Gastroesophageal sphincter (tissue), 4 donors: Measurements from ENCODE around the gene ANKRD17. TPM values are rescaled to one million over a fixed set of nuclear protein-coding genes. Genes with fewer than 3 reads are reported as not detected.

Source experiments
- ATAC-seq: fragments of 150-250 bp; one replicate; pipeline ENCODE4 v1.9.1; 2016; ENCODE audit warnings: mild to moderate bottlenecking, moderate library complexity
- H3K27ac ChIP-seq, 4 donors: fragments of 200-600 bp; sonication (generic) in 3 of 4; 1 replicate in 3 of 4; 2 replicates in 1 of 4; pipeline ENCODE4 v1.5.1; 2016 to 2019
- H3K27me3 ChIP-seq: fragments of 200-600 bp; sonication (generic); one replicate; pipeline ENCODE4 v1.5.1; 2019
- H3K36me3 ChIP-seq, 2 donors: fragments of 200-600 bp; sonication (generic); one replicate each; pipeline ENCODE4 v1.5.1; 2019; ENCODE audit warnings: control low read depth in 1 of 2
- H3K4me1 ChIP-seq, 3 donors: fragments of 200-600 bp; sonication (generic); 1 replicate in 2 of 3; 2 replicates in 1 of 3; pipeline ENCODE4 v1.5.1; 2016 to 2019; ENCODE audit warnings: control low read depth in 2 of 3
- H3K4me3 ChIP-seq, 2 donors: fragments of 200-600 bp; sonication (generic); one replicate each; pipeline ENCODE4 v1.5.1; 2019; ENCODE audit warnings: mild to moderate bottlenecking in 1 of 2, moderate library complexity in 1 of 2
- H3K9me3 ChIP-seq, 3 donors: fragments of 200-600 bp; sonication (generic); one replicate each; pipeline ENCODE4 v1.5.1; 2017 to 2019; ENCODE audit warnings: control low read depth in 2 of 3
- CTCF ChIP-seq, 4 experiments: fragments of 200-600 bp in 2 of 4; fragments of 450-650 bp in 2 of 4; sonication (generic) in 1 of 4; IDR thresholded peaks; one replicate each; pipeline ENCODE4 v1.5.1; 2017 to 2019; ENCODE audit warnings: antibody characterized with exemption in 4 of 4, mild to moderate bottlenecking in 2 of 4, moderate library complexity in 2 of 4
- EP300 ChIP-seq: sonication (generic); formaldehyde crosslinking; IDR thresholded peaks from one replicate; pipeline ENCODE4 v1.6.1; 2017; ENCODE audit warnings: antibody characterized with exemption, mild to moderate bottlenecking
- POLR2A ChIP-seq, 2 donors: fragments of 450-650 bp; IDR thresholded peaks; one replicate each; pipeline ENCODE4 v1.6.1; 2017; ENCODE audit warnings: antibody characterized with exemption in 2 of 2, mild to moderate bottlenecking in 2 of 2, moderate library complexity in 1 of 2
- POLR2AphosphoS5 ChIP-seq: sonication (generic); formaldehyde crosslinking; IDR thresholded peaks from one replicate; pipeline ENCODE4 v1.6.1; 2017; ENCODE audit warnings: antibody characterized with exemption
- WGBS, 2 donors: methylation state at CpG; one replicate each; pipeline ENCODE4 v1.1.5; 2018; ENCODE audit warnings: low coverage in 1 of 2; 5-methylcytosine and 5-hydroxymethylcytosine counted together
- small RNA-seq, 4 donors: library from RNA; depleted of rRNA; stranded (forward); fragments of <200 nt; gene quantifications; one replicate each; pipeline ENCODE3, GENCODE V24; 2016
- total RNA-seq, 4 donors: library from RNA; depleted of rRNA; stranded (reverse); fragments of >200 nt; gene quantifications; one replicate each; pipeline ENCODE4 v1.1.0, GENCODE V29; 2016

The ANKRD17 gene
- total RNA-seq, 4 donors from 2014 or later = 46.8 to 68.5 (median 59.1) TPM

- Histone ChIP-seq H3K9me3 (peaks cover 0 to 25% (median 0%) of the 10 kb centered on the region in 3 donors), H3K27ac (no peak overlapping the region), H3K4me1 (no peaks in the 10 kb centered on the region), H3K36me3 (no peaks in the 10 kb centered on the region), H3K27me3 (no peaks in the 10 kb centered on the region), H3K4me3 (no peak overlapping the region)
- WGBS, 2 donors = 96 to 100% methylated on average over 1 to 4 of the region's 4 CpGs
- ATAC-seq = no peak
- TF ChIP-seq POLR2A (IDR thresholded peaks at IDR 0.05) (no peak), POLR2AphosphoS5 (no peak), CTCF (IDR thresholded peaks at IDR 0.05) (no peak), EP300 (no peak)
Observed at GRCh38 chr4:73037057-73037456, 221.5 kb downstream of the ANKRD17 start.

- Histone ChIP-seq H3K27me3 (no peaks in the 10 kb centered on the region), H3K36me3 (no peaks in the 10 kb centered on the region), H3K27ac (no peak overlapping the region), H3K4me3 (no peak overlapping the region), H3K9me3 (peaks cover 0 to 25% (median 0%) of the 10 kb centered on the region in 3 donors), H3K4me1 (no peaks in the 10 kb centered on the region)
- no peak for TF ChIP-seq POLR2AphosphoS5
- TF ChIP-seq EP300 = no peak
- no peak for ATAC-seq
- WGBS, 2 donors = 53 to 88% methylated on average over 1 of the region's 1 CpG
Observed at GRCh38 chr4:73036123-73036522, 222.5 kb downstream of the ANKRD17 start.

GRCh38 chr4:73034896-73035295 lies 223.7 kb downstream of the ANKRD17 start:
- H3K4me3 ChIP-seq = no peak overlapping the region
- H3K9me3 ChIP-seq = peaks cover 0 to 22% (median 0%) of the 10 kb centered on the region in 3 donors
- 82 to 84% methylated on average over 2 of the region's 2 CpGs for WGBS, 2 donors
- no peak overlapping the region for H3K27ac ChIP-seq
- no peaks in the 10 kb centered on the region for H3K27me3 ChIP-seq
- ATAC-seq = no peak
- TF ChIP-seq CTCF (IDR thresholded peaks at IDR 0.05) = no peak
- TF ChIP-seq EP300 = no peak
- no peak for TF ChIP-seq POLR2A (IDR thresholded peaks at IDR 0.05)
- TF ChIP-seq POLR2AphosphoS5 = no peak
- no peaks in the 10 kb centered on the region for H3K4me1 ChIP-seq
- H3K36me3 ChIP-seq = no peaks in the 10 kb centered on the region

GRCh38 chr4:73028621-73029020 lies 230.0 kb downstream of the ANKRD17 start:
- no peak for ATAC-seq
- WGBS, 2 donors = 64 to 67% methylated on average over 3 to 5 of the region's 5 CpGs
- no peak overlapping the region for H3K4me3 ChIP-seq

More at GRCh38 chr4:73028621-73029020, 230.0 kb downstream of the ANKRD17 start:
- no peak overlapping the region for H3K27ac ChIP-seq
- no peaks in the 10 kb centered on the region for H3K4me1 ChIP-seq
- peaks cover 0 to 9% (median 0%) of the 10 kb centered on the region in 3 donors for H3K9me3 ChIP-seq
- no peaks in the 10 kb centered on the region for H3K27me3 ChIP-seq
- H3K36me3 ChIP-seq = no peaks in the 10 kb centered on the region
- TF ChIP-seq POLR2A (IDR thresholded peaks at IDR 0.05) = no peak
- no peak for TF ChIP-seq POLR2AphosphoS5
- no peak for TF ChIP-seq CTCF (IDR thresholded peaks at IDR 0.05)
- TF ChIP-seq EP300 = no peak

Small RNA genes lying within 50 kb of the gene (small RNA-seq; reads per million reads assigned to genes)
- gene RF00334 = 0 reads per million in 4 donors
- 0 reads per million in 4 donors for gene RNU6ATAC5P

Other genes starting within 250 kb of the ANKRD17 start
- 10 to 100 TPM; 11.6 to 24.5 (median 19.4) TPM for gene COX18, start 189.1 kb downstream of the ANKRD17 start, total RNA-seq
- gene ALB, start 145.5 kb upstream of the ANKRD17 start, total RNA-seq = under 1 TPM in 3 of 4 donors, not detected in 1; 0.27 to 0.47 (median 0.40) TPM
- gene AFP, start 177.4 kb upstream of the ANKRD17 start, total RNA-seq = not detected
- gene AFM, start 222.9 kb upstream of the ANKRD17 start, total RNA-seq = not detected